Colonic mucosa (tissue), 4 donors: ENCODE results near the gene TM9SF1. TPM values are rescaled to one million over a fixed set of nuclear protein-coding genes. Genes with fewer than 3 reads are reported as not detected.

ENCODE experiments used
- DNase-seq: peaks from one replicate; pipeline ENCODE4 v3.0.0-alpha.2; 2020
- H3K27ac ChIP-seq: fragments of 200-600 bp; one replicate; pipeline ENCODE4 v1.8.0; 2021
- H3K27me3 ChIP-seq: fragments of 200-600 bp; one replicate; pipeline ENCODE4 v1.8.0; 2021
- H3K36me3 ChIP-seq: fragments of 200-600 bp; one replicate; pipeline ENCODE4 v1.8.0; 2021
- H3K4me1 ChIP-seq: fragments of 200-600 bp; one replicate; pipeline ENCODE4 v1.8.0; 2021; ENCODE audit warnings: mild to moderate bottlenecking
- H3K4me3 ChIP-seq: fragments of 200-600 bp; one replicate; pipeline ENCODE4 v1.8.0; 2021
- H3K9ac ChIP-seq, 2 donors: one replicate each; pipeline ENCODE4 v1.7.0; 2013; ENCODE audit warnings: control low read depth in 2 of 2, low read depth in 2 of 2, low read length in 2 of 2
- H3K9me3 ChIP-seq: fragments of 200-600 bp; one replicate; pipeline ENCODE4 v1.8.0; 2021
- intact Hi-C: fragments of 100-400 bp; cut with DNase I; formaldehyde crosslinking; loops from one replicate; pipeline ENCODE4 v1.14.1; 2022
- total RNA-seq, 2 donors: library from RNA; stranded (reverse); fragmentation: NEBNext Ultra II Directional in 1 of 2; extraction: Animal tissue kit (Norgen Biotek cat#: 25700) in 1 of 2; gene quantifications; one replicate each; pipeline ENCODE4 v1.2.1, GENCODE V29; 2021
- TF ChIP-seq, protein P1 (sequence below): fragments of 200-600 bp; IDR thresholded peaks from one replicate; pipeline ENCODE4 v1.8.0; 2022; ENCODE audit warnings: antibody characterized with exemption, mild to moderate bottlenecking
- donor health status: healthy.
- donor health status: DM: no; HTN: no; CAD: no.
- donor health status: DM: no; HTN: no; CAD: no.

TM9SF1 gene
- total RNA-seq, 2 donors from 2014 or later, result 58.8 to 65.6 TPM

DNA sequence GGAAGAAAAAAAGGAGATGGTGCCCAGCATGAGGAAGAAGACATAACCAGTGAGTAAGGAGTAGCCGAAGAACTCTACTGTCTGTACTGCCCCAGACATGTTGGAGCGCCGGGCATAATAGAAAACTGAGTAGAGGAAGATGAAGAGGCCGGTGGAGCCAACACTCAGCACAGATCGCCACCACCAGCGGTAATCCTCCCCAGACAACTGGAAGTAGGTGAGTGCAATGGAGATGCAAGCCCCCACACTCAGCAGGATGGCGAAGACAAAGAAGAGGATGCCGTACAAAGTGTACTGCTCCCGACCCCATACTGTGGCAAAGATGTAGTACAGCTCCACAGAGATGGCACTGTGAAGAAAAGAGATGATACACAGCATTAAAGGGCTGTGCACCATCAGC, 5.8 kb downstream of the TM9SF1 start:
- intact Hi-C loops, result no loop called here
- H3K9ac ChIP-seq, result no peak overlapping the region

GRCh38 chr14:24189059-24189375, 6.2 kb downstream of the TM9SF1 start:
- no peaks in the 10 kb centered on the region for H3K9me3 ChIP-seq
- H3K4me3 ChIP-seq, result peak overlapping the region; percentile 54
- no peak for DNase-seq
- no peaks in the 10 kb centered on the region for H3K27me3 ChIP-seq
- no peaks in the 10 kb centered on the region for H3K4me1 ChIP-seq
- H3K9ac ChIP-seq, result no peak overlapping the region
- H3K36me3 ChIP-seq, result no peaks in the 10 kb centered on the region
- H3K27ac ChIP-seq, result no peak overlapping the region
- TF ChIP-seq, protein P1, sequence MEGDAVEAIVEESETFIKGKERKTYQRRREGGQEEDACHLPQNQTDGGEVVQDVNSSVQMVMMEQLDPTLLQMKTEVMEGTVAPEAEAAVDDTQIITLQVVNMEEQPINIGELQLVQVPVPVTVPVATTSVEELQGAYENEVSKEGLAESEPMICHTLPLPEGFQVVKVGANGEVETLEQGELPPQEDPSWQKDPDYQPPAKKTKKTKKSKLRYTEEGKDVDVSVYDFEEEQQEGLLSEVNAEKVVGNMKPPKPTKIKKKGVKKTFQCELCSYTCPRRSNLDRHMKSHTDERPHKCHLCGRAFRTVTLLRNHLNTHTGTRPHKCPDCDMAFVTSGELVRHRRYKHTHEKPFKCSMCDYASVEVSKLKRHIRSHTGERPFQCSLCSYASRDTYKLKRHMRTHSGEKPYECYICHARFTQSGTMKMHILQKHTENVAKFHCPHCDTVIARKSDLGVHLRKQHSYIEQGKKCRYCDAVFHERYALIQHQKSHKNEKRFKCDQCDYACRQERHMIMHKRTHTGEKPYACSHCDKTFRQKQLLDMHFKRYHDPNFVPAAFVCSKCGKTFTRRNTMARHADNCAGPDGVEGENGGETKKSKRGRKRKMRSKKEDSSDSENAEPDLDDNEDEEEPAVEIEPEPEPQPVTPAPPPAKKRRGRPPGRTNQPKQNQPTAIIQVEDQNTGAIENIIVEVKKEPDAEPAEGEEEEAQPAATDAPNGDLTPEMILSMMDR, result no peak
- intact Hi-C loops, result no loop called here

More for the DNA sequence above, 5.8 kb downstream of the TM9SF1 start:
- DNase-seq, result no peak
- Histone ChIP-seq H3K9me3 (no peaks in the 10 kb centered on the region), H3K27me3 (no peaks in the 10 kb centered on the region), H3K4me1 (peaks cover under 1% of the 10 kb centered on the region), H3K36me3 (no peaks in the 10 kb centered on the region), H3K4me3 (no peak overlapping the region), H3K27ac (no peak overlapping the region)
- TF ChIP-seq, protein P1, result no peak

DNA sequence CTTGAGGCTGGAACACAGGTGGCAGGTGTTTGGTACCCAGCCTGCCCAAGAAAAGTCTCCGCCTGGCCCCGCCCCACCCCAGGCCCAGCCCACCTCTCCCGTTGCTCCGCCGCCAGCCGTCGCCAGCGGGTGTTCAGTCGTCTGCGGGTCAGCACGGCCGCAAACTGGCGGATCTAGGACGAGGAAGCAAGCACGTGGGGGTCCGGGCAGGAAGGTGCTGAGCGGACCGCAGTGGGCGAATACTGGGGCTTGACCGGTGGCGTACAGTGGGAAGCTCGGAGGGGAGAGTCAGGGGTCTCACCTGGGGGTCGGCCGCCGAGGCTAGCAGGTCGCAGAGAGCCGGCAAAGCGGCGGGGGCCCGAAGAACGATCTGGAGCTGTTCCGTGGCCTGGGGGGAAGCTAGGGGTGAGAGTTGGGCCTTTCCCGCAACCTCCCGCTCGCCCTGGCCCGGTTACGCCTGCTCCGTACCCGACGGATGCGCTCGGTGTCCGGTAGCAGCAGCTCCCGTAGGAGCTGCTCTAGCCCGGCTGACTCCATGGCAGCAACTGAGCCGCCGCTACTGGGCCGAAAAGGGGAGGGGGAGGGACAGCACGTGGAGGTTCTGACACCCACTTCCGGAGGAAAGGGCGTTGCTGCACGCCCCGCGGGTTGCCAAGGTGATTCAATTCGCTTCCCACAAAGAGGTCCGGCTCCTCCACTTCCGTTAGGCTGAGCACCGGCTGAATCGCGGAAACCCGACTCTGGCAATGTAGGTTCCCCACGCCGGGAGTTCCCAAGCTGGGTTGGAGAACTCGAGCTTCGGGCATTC, 6.8 kb downstream of the TM9SF1 start, which contains the start of gene IPO4:
TSS of gene IPO4 (minus strand) at position 566 of the 808 bp plus-strand sequence. CDS start at position 537, 29 bp downstream.
- Histone ChIP-seq H3K9ac (peak within 1 kb of the TSS; percentile 52 to 79), H3K9me3 (no peaks in the 10 kb centered on the region), H3K36me3 (no peaks in the 10 kb centered on the region), H3K4me1 (no peaks in the 10 kb centered on the region), H3K27ac (peak within 1 kb of the TSS; percentile 38), H3K4me3 (peak within 1 kb of the TSS; percentile 54), H3K27me3 (no peaks in the 10 kb centered on the region)
- intact Hi-C loops, result no loop called here
- TF ChIP-seq, protein P1, result no peak
- peak; percentile 95 for DNase-seq

- no peaks in the 10 kb centered on the region for H3K9me3 ChIP-seq
- H3K27ac ChIP-seq, result no peak overlapping the region
- no peak for DNase-seq
Measured at GRCh38 chr14:24187539-24187915, 7.7 kb downstream of the TM9SF1 start.

GRCh38 chr14:24186831-24187538, 8.3 kb downstream of the TM9SF1 start:
- H3K27me3 ChIP-seq, result no peaks in the 10 kb centered on the region
- peak overlapping the region; percentile 33 to 79 for H3K9ac ChIP-seq
- no peak overlapping the region for H3K27ac ChIP-seq
- no peaks in the 10 kb centered on the region for H3K36me3 ChIP-seq
- no peaks in the 10 kb centered on the region for H3K4me1 ChIP-seq
- intact Hi-C loops, result no loop called here
- TF ChIP-seq, protein P1, result no peak
- no peak for DNase-seq
- H3K9me3 ChIP-seq, result no peaks in the 10 kb centered on the region
- no peak overlapping the region for H3K4me3 ChIP-seq

More at GRCh38 chr14:24187539-24187915, 7.7 kb downstream of the TM9SF1 start:
- Histone ChIP-seq H3K36me3 (no peaks in the 10 kb centered on the region), H3K4me1 (no peaks in the 10 kb centered on the region), H3K27me3 (no peaks in the 10 kb centered on the region), H3K4me3 (peak overlapping the region; percentile 54), H3K9ac (peak overlapping the region; percentile 52 to 79)
- TF ChIP-seq, protein P1, result no peak
- intact Hi-C loops, result no loop called here
